ENCODE data around the gene CALCOCO1.

Gene CALCOCO1

GRCh38 chr12:53694756-53695151, 32.5 kb downstream of the CALCOCO1 start:
- H3K4me1 ChIP-seq (ENCODE audit: insufficient read depth, poor library complexity, severe bottlenecking) = peaks cover 15% of the 10 kb centered on the region
- no peak for DNase-seq (ENCODE audit: low spot score)
- no peak for TF ChIP-seq CTCF (IDR thresholded peaks at IDR 0.05; ENCODE audit: poor library complexity, severe bottlenecking)
- ATAC-seq (ENCODE audit: low read depth) = no peak
- no peak overlapping the region for H3K4me3 ChIP-seq (ENCODE audit: severe bottlenecking)
- H3K27me3 ChIP-seq (ENCODE audit: insufficient read depth, poor library complexity, severe bottlenecking) = no peaks in the 10 kb centered on the region
- H3K36me3 ChIP-seq (ENCODE audit: low read depth) = no peaks in the 10 kb centered on the region
- H3K27ac ChIP-seq (ENCODE audit: poor library complexity, severe bottlenecking) = no peak overlapping the region
- H3K9me3 ChIP-seq (ENCODE audit: severe bottlenecking) = no peaks in the 10 kb centered on the region

- Histone ChIP-seq H3K27ac (ENCODE audit: poor library complexity, severe bottlenecking) (no peak overlapping the region), H3K4me1 (ENCODE audit: insufficient read depth, poor library complexity, severe bottlenecking) (no peaks in the 10 kb centered on the region), H3K27me3 (ENCODE audit: insufficient read depth, poor library complexity, severe bottlenecking) (no peaks in the 10 kb centered on the region), H3K36me3 (ENCODE audit: low read depth) (no peaks in the 10 kb centered on the region), H3K9me3 (ENCODE audit: severe bottlenecking) (no peaks in the 10 kb centered on the region), H3K4me3 (ENCODE audit: severe bottlenecking) (no peak overlapping the region)
- ATAC-seq (ENCODE audit: low read depth) (no peak), DNase-seq (ENCODE audit: low spot score) (no peak)
- TF ChIP-seq CTCF (IDR thresholded peaks at IDR 0.05; ENCODE audit: poor library complexity, severe bottlenecking) = no peak
Measured at GRCh38 chr12:53688134-53688533, 39.1 kb downstream of the CALCOCO1 start.

GRCh38 chr12:53686436-53686835, 40.8 kb downstream of the CALCOCO1 start:
- H3K9me3 ChIP-seq (ENCODE audit: severe bottlenecking) = no peaks in the 10 kb centered on the region
- no peak for DNase-seq (ENCODE audit: low spot score)

GRCh38 chr12:53684654-53685220, 42.5 kb downstream of the CALCOCO1 start:
- Histone ChIP-seq H3K27me3 (ENCODE audit: insufficient read depth, poor library complexity, severe bottlenecking) (no peaks in the 10 kb centered on the region), H3K4me1 (ENCODE audit: insufficient read depth, poor library complexity, severe bottlenecking) (no peaks in the 10 kb centered on the region), H3K4me3 (ENCODE audit: severe bottlenecking) (no peak overlapping the region), H3K27ac (ENCODE audit: poor library complexity, severe bottlenecking) (no peak overlapping the region), H3K9me3 (ENCODE audit: severe bottlenecking) (no peaks in the 10 kb centered on the region), H3K36me3 (ENCODE audit: low read depth) (no peaks in the 10 kb centered on the region)
- ATAC-seq (ENCODE audit: low read depth) (no peak), DNase-seq (ENCODE audit: low spot score) (no peak)
- no peak for TF ChIP-seq CTCF (IDR thresholded peaks at IDR 0.05; ENCODE audit: poor library complexity, severe bottlenecking)

More at GRCh38 chr12:53686436-53686835, 40.8 kb downstream of the CALCOCO1 start:
- Histone ChIP-seq H3K36me3 (ENCODE audit: low read depth) (no peaks in the 10 kb centered on the region), H3K27ac (ENCODE audit: poor library complexity, severe bottlenecking) (no peak overlapping the region), H3K4me1 (ENCODE audit: insufficient read depth, poor library complexity, severe bottlenecking) (no peaks in the 10 kb centered on the region), H3K27me3 (ENCODE audit: insufficient read depth, poor library complexity, severe bottlenecking) (no peaks in the 10 kb centered on the region), H3K4me3 (ENCODE audit: severe bottlenecking) (no peak overlapping the region)
- TF ChIP-seq CTCF (IDR thresholded peaks at IDR 0.05; ENCODE audit: poor library complexity, severe bottlenecking) = no peak
- ATAC-seq (ENCODE audit: low read depth) = no peak

GRCh38 chr12:53683983-53684382, 43.3 kb downstream of the CALCOCO1 start:
- Histone ChIP-seq H3K9me3 (ENCODE audit: severe bottlenecking) (no peaks in the 10 kb centered on the region), H3K4me1 (ENCODE audit: insufficient read depth, poor library complexity, severe bottlenecking) (no peaks in the 10 kb centered on the region), H3K27ac (ENCODE audit: poor library complexity, severe bottlenecking) (no peak overlapping the region), H3K27me3 (ENCODE audit: insufficient read depth, poor library complexity, severe bottlenecking) (no peaks in the 10 kb centered on the region), H3K36me3 (ENCODE audit: low read depth) (no peaks in the 10 kb centered on the region), H3K4me3 (ENCODE audit: severe bottlenecking) (no peak overlapping the region)
- no peak for DNase-seq (ENCODE audit: low spot score)
- no peak for ATAC-seq (ENCODE audit: low read depth)
- no peak for TF ChIP-seq CTCF (IDR thresholded peaks at IDR 0.05; ENCODE audit: poor library complexity, severe bottlenecking)

Data from RWPE2 (cell line).